Stimulated activated CD8-positive, alpha-beta memory T cell treated with anti-CD3 and anti-CD28 coated beads, Interleukin-2, amount 100 ng/mL, for 48 hours (primary cell): ENCODE results near the gene NFIB.

ENCODE experiments used
- DNase-seq, 2 donors: peaks; one replicate each; pipeline ENCODE4 v3.0.0-alpha.2; 2020; ENCODE audit warnings: low read depth in 2 of 2

Gene NFIB

DNA sequence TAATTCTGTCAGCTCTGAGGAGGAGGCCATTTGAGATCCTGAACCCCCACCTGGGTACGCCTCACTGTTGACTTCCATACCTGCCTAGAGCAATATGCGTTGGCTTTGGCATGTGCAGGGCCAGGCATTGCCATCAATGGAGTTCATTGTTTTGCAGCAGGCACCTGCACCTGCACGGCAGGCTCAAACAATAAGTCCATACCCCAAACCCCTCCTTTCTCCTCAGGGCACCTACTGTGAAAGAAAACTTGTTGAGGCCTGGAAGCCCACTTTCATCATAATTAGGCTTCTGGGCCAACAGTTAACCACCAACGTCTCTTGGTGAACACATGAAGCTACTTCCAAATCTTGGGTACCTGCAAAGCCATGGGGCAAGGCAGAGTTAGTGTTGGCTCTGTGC lies 238.7 kb downstream of the NFIB start:
- DNase-seq: no peak

DNA sequence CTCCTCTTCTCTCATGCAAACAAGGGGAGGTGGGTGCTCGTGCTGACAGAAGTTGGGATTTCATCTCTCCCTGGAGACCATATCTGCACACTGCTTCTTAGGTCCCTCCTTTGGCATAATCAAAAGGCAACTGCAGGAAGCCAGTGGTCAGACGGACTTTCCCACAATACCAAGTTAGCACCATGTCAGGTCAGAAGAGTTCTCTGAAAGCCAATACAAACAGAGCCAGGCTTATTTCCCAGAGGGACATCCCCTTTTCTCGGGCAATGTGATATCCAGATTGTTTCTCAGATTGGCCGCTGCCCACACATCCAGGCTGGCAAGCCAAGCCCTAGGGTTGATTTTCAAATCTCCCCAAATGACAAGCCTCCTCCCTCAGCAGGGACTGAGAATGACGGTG lies 241.1 kb downstream of the NFIB start:
- DNase-seq: no peak

DNA sequence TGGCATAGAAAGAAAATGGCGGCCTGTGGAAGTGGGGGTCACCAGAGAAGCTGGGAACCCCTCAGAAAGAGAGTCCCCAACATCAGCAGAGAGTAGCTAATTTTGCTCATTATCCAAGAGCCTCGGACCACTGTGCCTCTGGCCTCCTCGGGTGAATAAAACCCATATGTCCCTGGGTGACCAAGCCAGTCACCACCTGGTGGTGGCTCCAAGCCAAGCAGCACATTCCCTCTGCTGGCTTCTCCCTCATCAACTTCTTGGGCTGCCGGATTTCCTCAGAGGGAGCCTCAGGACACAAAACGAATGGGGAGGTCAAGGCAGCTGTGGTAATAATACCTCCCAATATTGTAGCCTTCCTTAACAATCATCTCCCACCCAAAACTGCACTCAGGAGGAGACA lies 242.5 kb downstream of the NFIB start:
- no peak for DNase-seq

DNA sequence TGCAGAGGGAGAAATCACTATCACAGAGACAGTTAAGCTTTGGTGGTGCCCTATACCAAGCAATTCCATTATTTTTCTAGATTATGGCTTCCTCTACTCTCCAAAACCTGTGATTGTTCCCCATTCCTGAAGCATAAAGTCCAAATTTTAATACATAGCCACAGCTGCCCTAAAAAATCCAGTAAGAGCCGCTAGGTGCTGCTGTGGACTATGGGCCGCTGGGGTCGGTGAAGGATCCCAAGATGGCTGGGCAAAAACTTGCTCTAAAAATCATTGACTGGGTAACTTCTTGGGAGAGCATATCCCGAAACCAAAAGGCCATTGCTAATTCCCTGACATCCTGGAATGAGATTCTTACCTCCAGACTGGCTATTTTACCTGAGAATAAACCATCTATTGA lies 245.3 kb downstream of the NFIB start:
- no peak for DNase-seq

DNA sequence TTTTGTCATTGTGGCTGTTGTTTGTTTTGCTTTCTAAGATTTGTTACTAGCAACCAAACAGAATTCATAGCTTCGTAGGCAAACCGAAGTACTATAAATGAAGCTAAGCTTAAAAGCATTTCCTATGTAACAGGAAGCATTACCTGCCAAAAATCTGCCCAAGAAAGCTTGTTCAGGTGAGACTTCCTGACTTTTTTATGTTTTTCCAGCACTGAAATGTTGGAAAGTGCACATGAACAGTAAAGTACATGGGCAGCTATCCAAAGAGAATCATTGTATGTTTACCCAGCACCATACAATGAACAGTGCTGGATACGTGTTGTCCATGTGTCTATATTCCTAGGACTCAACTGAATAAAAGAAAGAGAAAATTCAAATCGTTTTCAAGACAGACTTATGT lies 247.1 kb downstream of the NFIB start:
- no peak for DNase-seq

DNA sequence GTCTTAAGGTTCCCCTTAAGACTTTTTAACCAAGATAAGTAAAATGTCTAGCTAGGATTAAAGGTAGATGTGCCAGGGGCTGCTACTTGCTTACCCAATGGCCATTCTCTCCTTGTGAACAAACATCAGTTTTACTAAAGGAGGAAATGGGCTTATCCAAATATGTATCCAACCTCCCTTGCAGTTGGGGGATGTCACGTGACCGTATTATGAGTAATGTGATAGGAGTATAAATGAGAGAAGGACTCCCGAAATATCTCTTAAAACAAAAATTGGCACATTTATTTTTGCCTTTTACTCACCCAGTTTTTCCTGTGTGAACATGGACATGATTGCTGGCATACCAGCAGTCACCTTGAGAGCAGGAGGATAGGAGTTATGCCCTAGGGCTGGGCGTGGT lies 247.9 kb downstream of the NFIB start:
- no peak for DNase-seq

DNA sequence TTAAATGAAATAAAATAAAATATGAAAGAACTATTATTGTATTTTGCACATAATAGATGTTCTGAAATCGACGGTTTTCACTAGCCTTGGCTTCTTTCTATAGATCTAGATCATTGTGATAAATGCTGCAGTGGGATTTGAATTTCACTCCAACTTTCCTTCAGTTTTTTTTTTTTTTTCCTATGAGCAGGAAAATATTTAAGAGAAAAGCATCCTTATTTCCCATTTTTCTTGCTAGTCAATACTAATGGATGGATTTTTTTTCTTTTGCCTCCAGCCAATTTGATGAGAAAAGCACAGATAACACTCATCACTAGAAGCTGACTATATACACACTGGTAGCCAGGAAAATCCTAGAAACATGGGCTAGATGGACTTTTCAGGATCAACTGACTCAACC lies 249.0 kb downstream of the NFIB start:
- DNase-seq: no peak

DNA sequence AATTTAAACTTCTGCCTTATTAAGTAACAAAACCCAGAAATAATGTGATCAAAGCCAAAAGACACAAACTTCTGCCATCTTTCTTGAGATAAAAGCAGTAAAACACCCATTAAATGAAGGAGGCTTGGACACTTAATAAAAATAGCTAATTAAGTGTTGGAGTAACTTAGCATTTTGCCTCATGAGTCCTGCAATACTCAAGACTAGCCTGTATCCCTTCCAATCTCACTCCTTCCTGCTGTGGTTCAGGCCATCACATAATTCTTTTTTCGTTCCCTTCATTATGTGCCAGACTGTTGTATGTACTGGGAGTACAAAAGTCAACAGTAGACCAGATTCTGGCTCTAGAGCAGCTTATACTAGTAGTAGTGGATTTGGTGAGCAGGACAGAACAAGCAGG lies 250.2 kb downstream of the NFIB start:
- DNase-seq: no peak

DNA sequence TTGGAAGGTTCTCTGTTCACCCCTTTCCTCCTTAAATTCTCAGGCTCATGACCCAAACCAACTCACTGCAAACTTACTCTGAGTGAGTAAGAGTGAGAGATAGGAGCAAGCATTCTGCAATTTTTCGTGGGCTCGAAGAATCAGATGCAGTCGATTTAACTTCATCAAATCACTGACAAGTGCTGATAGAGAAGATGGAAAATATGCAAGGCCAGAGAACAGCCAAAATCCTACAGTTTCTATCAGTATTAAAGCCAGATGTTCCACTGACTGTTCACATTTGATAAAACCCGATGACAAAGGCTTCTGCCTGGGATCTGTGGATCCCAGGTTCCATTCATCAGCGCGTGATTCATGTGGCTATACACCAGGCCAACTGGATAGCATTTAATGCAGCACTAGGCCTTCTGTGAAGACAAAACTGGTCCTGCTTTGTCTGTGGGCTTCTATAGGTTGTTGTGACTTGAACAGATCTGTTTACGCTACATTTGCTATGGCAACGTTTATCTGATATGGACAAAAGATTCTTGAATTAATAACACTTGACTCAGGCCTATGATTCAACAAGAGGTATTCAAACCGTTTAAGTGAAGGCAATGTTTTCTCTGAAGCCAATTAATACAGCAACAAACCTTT lies 251.2 kb downstream of the NFIB start:
- no peak for DNase-seq

DNA sequence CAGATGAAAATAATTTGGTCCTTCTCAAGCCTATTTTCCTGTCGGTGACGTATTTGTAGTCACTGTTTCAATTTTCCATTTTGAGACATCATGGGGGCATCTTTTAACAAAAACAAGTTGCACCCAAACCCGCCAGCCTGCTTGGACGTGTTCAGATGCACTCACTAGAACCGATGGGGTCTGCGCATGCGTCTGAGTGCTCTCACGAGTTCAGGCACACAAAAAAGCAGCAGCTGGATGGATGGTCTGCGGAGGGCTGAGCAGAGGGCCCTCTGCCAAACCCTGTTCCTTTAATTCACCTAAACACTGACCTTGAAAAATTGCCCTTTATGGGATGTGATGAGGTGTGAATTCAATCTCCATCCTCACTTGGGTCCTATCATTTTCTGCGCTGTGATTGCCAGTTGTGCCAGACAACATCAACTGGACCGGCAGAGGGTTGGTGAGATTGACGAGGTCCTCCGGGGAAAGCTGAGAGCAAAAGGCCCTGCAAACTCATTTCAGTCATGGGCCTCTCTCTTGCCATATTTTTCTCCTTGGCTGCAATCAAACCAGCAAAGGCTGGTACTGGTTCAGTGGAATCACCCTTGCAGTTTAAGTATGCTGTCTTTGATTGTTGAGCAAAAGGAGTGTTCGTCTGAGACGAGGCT lies 251.9 kb downstream of the NFIB start:
- DNase-seq: no peak

DNA sequence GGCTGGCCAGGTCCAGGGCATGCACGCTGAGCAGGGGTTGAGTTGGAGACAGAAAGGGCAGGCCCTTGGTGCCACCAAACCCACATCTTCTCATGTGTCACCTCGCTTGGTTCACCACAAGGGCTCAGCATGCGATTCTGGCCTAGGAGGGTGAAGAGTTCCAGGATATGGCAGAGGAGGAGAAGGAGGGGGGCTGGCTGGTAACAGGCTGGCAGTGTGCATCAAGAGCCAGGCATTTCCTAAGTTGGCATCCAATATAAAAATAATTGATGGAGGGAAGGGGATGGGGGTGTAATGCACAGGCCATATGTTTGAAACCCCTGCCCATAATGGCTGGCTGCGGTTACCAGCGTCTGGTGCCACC lies 255.6 kb downstream of the NFIB start:
- DNase-seq: no peak

DNA sequence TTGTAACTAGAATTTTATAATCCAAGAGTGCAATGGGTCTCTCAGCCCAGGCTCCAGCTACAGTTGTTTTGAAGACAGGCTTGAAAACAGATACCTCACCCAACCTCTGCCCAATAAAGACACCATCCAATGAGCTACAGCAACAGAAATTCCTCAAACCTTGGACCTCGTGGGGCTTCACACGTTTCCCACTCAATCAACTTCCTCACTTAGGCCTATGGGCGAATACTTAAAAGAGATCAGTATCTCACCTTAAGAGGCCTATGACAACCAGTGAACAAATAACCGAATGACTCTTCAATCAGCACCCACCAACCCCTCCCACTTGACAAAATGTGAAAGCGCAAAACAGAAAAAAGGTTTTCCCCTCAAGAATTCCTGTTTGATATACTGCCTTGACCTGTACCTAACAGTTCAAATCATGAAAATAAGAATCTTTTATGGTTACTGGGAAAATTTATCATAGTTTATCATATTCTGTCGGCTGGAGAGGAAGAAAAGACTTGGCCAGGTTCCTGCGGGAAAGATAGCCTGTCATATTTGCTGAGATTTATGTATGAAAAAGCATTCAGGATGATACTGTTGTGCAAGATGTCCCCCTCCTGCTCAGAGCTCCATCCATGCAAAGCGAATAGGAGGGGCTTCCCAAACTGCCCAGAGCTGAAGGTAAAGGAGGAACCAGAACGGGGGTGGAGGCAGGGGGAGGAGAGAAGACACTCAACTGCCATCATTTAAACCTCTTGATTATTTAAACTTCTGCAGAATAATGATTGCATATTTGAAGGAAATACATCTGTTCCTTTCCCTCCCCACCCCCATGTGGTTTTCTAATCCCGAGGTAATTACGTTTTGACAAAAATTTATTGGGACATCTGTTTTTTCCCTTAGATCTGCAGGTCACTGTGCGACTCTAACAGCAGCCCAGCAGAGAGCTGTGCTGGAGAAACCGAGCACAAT lies 256.3 kb downstream of the NFIB start:
- no peak for DNase-seq

DNA sequence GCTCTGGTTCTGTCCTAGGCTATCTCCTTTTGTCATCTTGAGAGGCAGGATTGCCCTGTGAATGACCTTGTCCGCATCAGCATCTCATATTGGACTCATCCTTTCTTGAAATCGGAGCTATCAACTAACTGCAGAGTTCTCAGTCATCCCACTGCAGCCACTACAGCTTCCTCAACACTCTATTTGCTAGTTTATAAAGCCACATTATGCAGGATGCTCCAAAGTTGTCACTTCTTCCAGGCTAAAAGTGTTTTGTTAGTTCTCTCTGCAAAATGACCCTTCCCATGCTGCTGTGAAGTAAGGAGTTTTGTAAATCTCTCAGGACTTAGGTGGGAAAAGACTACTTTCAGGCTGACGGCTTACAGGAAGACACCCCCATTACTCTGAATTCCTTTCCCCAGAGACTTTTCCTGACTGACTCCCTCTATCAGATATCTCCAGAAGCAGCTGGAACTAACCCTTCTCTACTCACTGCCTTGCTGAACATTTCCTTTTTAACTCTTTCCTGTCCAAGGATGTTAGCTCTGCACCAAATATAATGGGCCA lies 257.6 kb downstream of the NFIB start:
- no peak for DNase-seq

DNA sequence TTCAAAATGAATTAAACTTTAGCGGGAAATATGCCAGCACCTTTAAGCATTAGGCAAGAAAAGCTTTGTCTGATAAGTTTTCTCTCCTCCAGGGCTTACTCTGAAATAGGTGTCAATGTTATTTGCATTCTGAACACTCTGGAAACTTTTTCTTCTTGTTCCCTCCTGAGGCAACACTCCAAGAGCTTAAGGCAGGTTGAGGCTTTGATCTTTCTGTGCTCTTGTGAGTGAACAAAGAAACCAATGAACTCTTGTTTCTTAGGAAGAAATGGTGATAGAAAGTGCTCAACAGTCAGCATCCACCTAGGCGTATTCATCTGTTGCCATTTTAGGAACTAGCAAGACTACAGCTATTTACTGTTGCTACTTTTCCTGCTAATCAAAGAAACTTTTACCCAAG lies 259.8 kb downstream of the NFIB start:
- no peak for DNase-seq

DNA sequence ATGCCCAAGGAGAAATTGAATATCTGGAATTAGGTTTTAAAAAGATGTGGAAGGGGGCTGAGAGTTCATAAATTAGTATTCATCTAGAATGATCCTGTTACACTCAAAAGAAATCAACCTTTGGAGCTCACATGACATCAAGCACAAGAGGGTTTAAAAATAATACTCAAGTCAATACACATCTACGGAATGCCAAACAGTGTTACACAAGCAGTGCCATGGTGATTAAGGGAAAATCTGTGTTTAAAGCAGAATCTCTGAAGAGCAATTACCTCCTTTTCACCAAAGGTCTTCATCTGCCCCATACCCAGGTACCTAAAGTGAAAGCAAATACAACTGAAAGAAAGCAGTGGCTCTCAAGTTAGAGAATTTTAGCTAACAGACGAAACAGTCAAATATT lies 261.6 kb downstream of the NFIB start:
- no peak for DNase-seq

DNA sequence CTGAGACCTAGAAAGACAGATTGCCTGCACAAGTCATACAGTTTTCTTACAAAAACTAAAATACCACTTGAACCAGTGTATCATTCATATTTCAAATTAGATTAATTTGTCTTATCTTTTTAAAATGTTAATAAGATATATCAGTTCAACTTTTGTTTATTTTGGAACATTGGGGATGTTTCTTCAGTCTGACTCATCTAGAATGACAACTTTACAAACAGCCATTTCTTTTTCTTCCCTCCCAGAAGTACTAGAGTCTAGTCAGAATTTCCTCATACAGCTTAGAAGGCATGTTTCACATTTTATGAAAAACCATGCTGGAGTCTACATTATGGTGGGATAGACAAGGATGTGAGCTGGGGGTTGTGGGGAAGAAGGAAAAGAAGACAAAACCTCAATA lies 262.5 kb downstream of the NFIB start:
- no peak for DNase-seq

DNA sequence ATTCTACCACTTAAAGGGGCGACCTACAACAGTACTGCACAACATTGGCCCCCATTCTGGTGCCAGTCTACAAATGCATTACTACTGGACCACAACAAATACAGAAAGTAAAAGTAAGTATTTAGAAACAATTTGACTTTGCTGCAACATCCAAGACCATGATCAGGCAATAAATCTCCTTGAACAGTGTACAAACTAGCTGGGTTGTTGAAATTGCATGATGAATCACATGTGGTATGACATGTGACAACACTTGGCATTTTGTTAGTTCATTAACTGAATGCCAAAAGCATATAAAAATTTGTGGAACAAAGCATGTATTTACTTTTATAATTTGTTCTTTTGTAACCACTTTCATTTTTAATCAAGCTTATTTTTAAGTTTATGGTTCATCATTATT lies 270.5 kb downstream of the NFIB start:
- DNase-seq: no peak

DNA sequence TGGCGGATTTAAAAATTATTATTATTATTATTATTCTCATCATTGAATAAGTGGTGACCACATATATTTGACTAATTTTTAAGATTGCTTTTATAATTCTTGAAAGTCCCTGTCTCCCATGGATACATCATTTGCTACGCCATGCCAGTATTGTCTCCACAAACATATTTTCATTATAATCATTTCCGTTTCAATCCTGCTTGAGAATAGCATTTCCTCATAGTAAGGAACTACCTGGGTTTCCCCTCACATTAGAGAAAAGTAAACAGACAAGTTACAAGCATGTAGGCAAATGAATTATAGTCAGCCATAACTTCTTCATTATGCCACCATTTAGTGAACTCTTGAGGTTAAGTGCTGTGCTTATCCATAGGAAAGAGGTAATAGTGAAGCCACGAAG lies 276.6 kb downstream of the NFIB start:
- DNase-seq: no peak

DNA sequence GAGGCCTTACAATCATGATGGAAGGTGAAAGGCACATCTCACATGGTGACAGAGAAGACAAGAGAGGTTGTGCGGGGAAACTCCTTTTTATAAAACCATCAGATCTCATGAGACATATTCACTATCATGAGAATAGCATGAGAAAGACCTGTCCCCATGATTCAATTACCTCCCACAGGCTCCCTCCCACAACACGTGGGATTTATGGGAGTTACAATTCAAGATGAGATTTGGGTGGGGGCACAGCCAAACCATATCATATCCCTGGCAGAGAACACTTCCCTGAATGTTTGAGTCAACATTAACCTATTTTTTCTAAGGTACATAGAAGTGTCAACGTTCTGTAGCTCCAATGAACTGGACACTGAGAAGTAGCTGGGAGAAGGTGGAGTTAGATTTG lies 280.9 kb downstream of the NFIB start:
- no peak for DNase-seq
